HepG2 (cell line): ENCODE measurements around the gene MAP3K1. TPM values are rescaled to one million over a fixed set of nuclear protein-coding genes. Genes with fewer than 3 reads are reported as not detected.

Experiments
- ATAC-seq: fragments of 200-7000 bp; cut with Tn5 transposase; 3 replicates; pipeline ENCODE4 v1.9.1; 2020; ENCODE audit warnings: mild to moderate bottlenecking, moderate library complexity
- BruUV-seq: library from RNA; stranded (reverse); fragments of 400-500 nt; replicated peaks from 2 replicates; lab custom pipeline; 2021; lab: Mats Ljungman, UMichigan
- CTCF ChIA-PET: fragments of 300-600 bp; formaldehyde crosslinking; extraction: SDS; loops from one replicate; lab custom pipeline; 2021; ENCODE audit warnings: low total read pairs, inconsistent platforms, low intra/inter-chr PET ratio; lab: Yijun Ruan, JAX
- POLR2A ChIA-PET: fragments of 350-600 bp; sonication (Branson Sonifier 250); formaldehyde crosslinking; loops from one replicate; lab custom pipeline; 2020; ENCODE audit warnings: antibody characterized with exemption, inconsistent platforms; lab: Yijun Ruan, JAX
- DNase-seq: peaks from one replicate; pipeline ENCODE4 v3.0.0-alpha.2; 2015; ENCODE audit warnings: low spot score
- FAIRE-seq: peaks from 3 replicates; lab custom pipeline; 2011; peaks lifted over from hg19 to GRCh38; lab: Jason Lieb, UNC
- H2AFZ ChIP-seq: one replicate; pipeline ENCODE4 v1.6.1; 2011; ENCODE audit warnings: low read length, inconsistent platforms
- H3K27ac ChIP-seq: fragments of 300-600 bp; 3 replicates; pipeline ENCODE4 v1.8.0; 2011; ENCODE audit warnings: mixed run types, mild to moderate bottlenecking, mixed read lengths, low read length, inconsistent platforms; ENCODE audit not compliant: insufficient read depth; ENCODE audit errors: extremely low read length
- H3K27me3 ChIP-seq, 2 experiments: fragments of 200-600 bp in 1 of 2; 2 replicates in 1 of 2; 3 replicates in 1 of 2; pipeline versions ENCODE4 v1.6.0 to v1.8.0; 2011; ENCODE audit warnings: low read length in 2 of 2, mild to moderate bottlenecking in 2 of 2, moderate library complexity in 2 of 2, inconsistent platforms in 1 of 2; ENCODE audit not compliant: insufficient read depth in 2 of 2, control insufficient read depth in 1 of 2
- H3K36me3 ChIP-seq, 2 experiments: fragments of 200-600 bp in 1 of 2; replicated peaks in 1 of 2; 2 replicates in 1 of 2; 3 replicates in 1 of 2; pipeline versions ENCODE4 v1.5.1 to v1.8.0; 2011; ENCODE audit warnings: low read length in 2 of 2, inconsistent platforms in 1 of 2; ENCODE audit not compliant: insufficient read depth in 2 of 2, control insufficient read depth in 1 of 2
- H3K4me1 ChIP-seq: 2 replicates; pipeline ENCODE4 v1.5.1; 2012; ENCODE audit warnings: low read length, inconsistent platforms; ENCODE audit not compliant: insufficient read depth
- H3K4me2 ChIP-seq: 2 replicates; pipeline ENCODE4 v1.6.0; 2011; ENCODE audit warnings: low read depth, low read length, inconsistent platforms
- H3K4me3 ChIP-seq, 3 experiments: fragments of 200-600 bp in 1 of 3; sonication (generic), shearing (Covaris generic) in 1 of 3; replicated peaks in 1 of 3; 2 replicates each; pipeline ENCODE4 v1.5.1; 2011 to 2016; ENCODE audit warnings: low read length in 3 of 3, inconsistent platforms in 2 of 3, low read depth in 2 of 3, mild to moderate bottlenecking in 2 of 3, control low read depth in 1 of 3, mixed read lengths in 1 of 3; ENCODE audit not compliant: insufficient read depth in 1 of 3
- H3K79me2 ChIP-seq: one replicate; pipeline ENCODE4 v1.6.1; 2011; ENCODE audit warnings: low read length, inconsistent platforms; ENCODE audit not compliant: insufficient read depth
- H3K9ac ChIP-seq: 2 replicates; pipeline ENCODE4 v1.6.0; 2011; ENCODE audit warnings: mild to moderate bottlenecking, low read depth, low read length, inconsistent platforms; ENCODE audit not compliant: insufficient read depth
- H3K9me3 ChIP-seq: 2 replicates; pipeline ENCODE4 v1.5.1; 2012; ENCODE audit warnings: mild to moderate bottlenecking, low read length
- H4K20me1 ChIP-seq: 2 replicates; pipeline ENCODE4 v1.6.0; 2011; ENCODE audit warnings: inconsistent platforms, mild to moderate bottlenecking, low read length, moderate library complexity; ENCODE audit not compliant: insufficient read depth
- TERF1 ChIP-seq: sonication (generic); formaldehyde crosslinking; IDR thresholded peaks from 2 replicates; pipeline ENCODE4 v1.8.0; 2022; ENCODE audit warnings: mild to moderate bottlenecking, missing genetic modification reagents, moderate library complexity
- ZNF281 ChIP-seq: sonication (generic); formaldehyde crosslinking; IDR thresholded peaks from 2 replicates; pipeline ENCODE4 v1.4.0; 2020; ENCODE audit warnings: missing genetic modification reagents, borderline replicate concordance
- WGBS: methylation state at CpG from one replicate; pipeline ENCODE4 v1.1.6; 2017; ENCODE audit warnings: low lambda C conversion rate; 5-methylcytosine and 5-hydroxymethylcytosine counted together
- in situ Hi-C: cut with HindIII; loops from 2 replicates; pipeline ENCODE4 v1.10.0; 2017; ENCODE audit warnings: low pct_unique_long_range_greater_than_20kb; ENCODE audit not compliant: extremely low pct_ligation_motif_present
- intact Hi-C: fragments of 100-400 bp; cut with micrococcal nuclease; formaldehyde crosslinking; loops from one replicate; pipeline ENCODE4 v1.10.0; 2022; ENCODE audit not compliant: unreplicated experiment
- polyA plus RNA-seq, 8 experiments: library from polyadenylated mRNA; depleted of rRNA in 3 of 8; stranded (reverse) in 7 of 8; unstranded in 1 of 8; fragments of >200 nt; fragmentation: Illumina TruSeq in 4 of 8; extraction: Trizol in 4 of 8; gene quantifications; 2 replicates each; pipeline versions ENCODE4 v1.2.1 to v1.2.3, GENCODE V29; 2011 to 2016; ENCODE audit warnings: low read depth in 4 of 8, missing spikeins in 1 of 8, mixed read lengths in 1 of 8; ENCODE audit not compliant: insufficient read depth in 1 of 8
- total RNA-seq, 5 experiments: library from RNA; depleted of rRNA; stranded (reverse); fragments of >200 nt; fragmentation: Illumina TruSeq; extraction: Trizol; gene quantifications; 2 replicates each; pipeline ENCODE4 v1.2.3, GENCODE V29; 2016; ENCODE audit warnings: low read depth in 1 of 5

MAP3K1 gene
- total and polyA plus RNA-seq, 2 of the 13 experiments (the other 11 are each of a cell fraction or from before 2014, with no cell fraction given): 16.4 to 30.3 TPM

- no peaks in the 10 kb centered on the region; a peak in 1 of 5 replicates for H3K27me3 ChIP-seq
- no peaks in the 10 kb centered on the region for H3K9me3 ChIP-seq
- no peak overlapping the region for H3K4me3 ChIP-seq
- H3K9ac ChIP-seq: no peak overlapping the region
- FAIRE-seq: no peak
- intact Hi-C loops: loop anchor here (10.0 kb wide), 1 partner anchor 899 kb away; no protein-coding TSS in a partner anchor
- H3K36me3 ChIP-seq: no peaks in the 10 kb centered on the region; a peak in 1 of 5 replicates
- H3K79me2 ChIP-seq: peaks cover 100% of the 10 kb centered on the region
- ChIA-PET CTCF (no interaction called here), POLR2A (no interaction called here)
- in situ Hi-C loops: loop anchor here (25.0 kb wide), 2 partner anchors 346 to 896 kb away; no protein-coding TSS in a partner anchor
- peak overlapping the region; percentile 39 for H3K4me2 ChIP-seq
- peak; percentile 63 for ATAC-seq
- H3K27ac ChIP-seq: peak overlapping the region; percentile 34
- no TSS peak for BruUV-seq
- H3K4me1 ChIP-seq: peaks cover 75% of the 10 kb centered on the region
- WGBS: 78% methylated on average over 4 of the region's 4 CpGs
- DNase-seq: no peak
- H2AFZ ChIP-seq: no peak overlapping the region
- TF ChIP-seq ZNF281 (CRISPR knock-in tag) (peak; percentile 42; the same call in 1 of the 2 replicates), TERF1 (CRISPR knock-in tag) (no peak)
- H4K20me1 ChIP-seq: peaks cover 48% of the 10 kb centered on the region
Measured at GRCh38 chr5:56833325-56833724, 18.0 kb downstream of the MAP3K1 start.
